Stimulated activated CD4-positive, alpha-beta T cell treated with anti-CD3 and anti-CD28 coated beads, Interleukin-4, amount 100 ng/mL, for 24 hours (primary cell): Measurements from ENCODE around the gene CYP46A1.

Source experiments
- DNase-seq: peaks from one replicate; pipeline ENCODE4 v3.0.0-alpha.2; 2020

CYP46A1 gene

DNA sequence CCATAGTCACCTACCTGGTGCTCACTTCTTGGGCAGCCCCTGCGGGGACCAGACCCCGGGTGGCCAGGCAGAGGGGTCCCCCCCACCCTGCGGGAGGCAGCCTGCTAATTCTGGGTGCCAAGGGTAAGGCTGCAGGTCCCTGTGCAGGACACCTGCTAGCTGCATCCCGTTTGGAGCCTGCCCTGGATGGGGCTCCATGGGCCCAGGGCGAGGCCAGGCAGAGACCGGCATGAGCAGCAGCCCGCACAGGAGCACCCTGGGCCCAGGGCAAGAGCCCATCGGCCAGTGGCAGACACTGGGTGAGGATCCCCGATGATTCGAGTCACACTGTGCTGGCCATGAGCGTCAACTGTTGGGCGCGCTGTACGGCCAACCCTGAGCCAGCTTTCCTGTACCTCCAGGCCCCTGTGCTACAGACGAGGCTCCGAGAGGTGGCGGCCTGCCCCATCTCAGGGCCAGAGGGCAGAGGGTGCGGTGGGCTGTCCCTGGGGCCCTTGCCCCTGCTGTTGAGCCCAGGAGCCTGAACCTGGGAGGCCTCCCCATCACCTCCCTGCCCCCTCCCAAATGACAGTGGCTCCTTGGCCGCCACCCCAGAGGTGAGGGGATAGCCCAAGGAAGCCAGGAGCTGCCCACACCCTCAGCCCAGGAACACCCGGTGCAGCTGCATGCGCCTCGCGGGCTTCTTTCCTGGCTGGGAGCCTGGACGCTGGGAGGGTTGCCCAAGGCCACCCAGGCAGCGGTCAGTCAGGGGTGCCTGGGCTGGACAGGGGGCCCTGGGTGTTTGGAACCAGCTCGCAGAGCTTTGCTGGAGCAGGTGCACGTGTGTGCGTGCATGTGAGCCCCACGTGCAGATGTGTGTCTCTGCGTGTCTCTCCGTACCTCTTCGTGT lies 47.7 kb downstream of the CYP46A1 start:
- DNase-seq: no peak

DNA sequence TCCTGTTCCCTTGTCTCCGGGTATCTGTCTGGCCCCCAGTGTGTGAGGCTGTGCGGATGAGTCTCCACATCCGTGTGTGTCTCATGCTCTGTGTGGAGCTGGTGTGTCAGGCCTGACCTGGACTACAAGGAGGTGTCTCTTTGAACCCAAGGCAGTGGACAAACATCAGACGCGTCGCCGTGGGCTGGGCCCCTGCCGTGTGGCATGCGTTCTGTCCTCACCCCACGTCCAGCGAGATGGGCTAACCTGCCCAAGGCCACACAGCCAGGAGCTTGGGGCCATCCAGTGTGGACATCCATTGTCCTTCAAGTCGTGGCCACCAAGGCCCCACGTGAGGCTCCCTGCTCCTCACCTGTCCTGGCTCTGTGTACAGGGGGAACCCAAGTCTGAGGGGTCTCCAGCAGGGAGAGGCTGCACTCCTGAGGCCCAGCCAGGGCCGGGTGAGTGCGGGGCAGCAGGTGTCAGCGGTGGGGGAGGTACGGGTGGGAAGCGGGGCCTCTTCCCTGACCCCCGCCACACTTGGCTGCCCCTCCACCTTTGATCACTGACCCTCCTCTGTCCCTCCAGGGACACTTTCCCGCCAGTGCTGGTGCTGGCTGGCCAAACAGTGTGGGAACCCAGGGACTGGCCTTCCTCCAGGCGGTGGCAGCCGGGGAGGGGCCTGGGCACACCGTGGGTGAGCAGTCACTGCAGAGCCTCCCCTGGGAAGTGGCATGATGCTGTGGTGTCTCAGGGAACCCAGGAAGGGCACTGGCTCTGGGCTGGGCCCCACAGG lies 48.5 kb downstream of the CYP46A1 start:
- DNase-seq: no peak

DNA sequence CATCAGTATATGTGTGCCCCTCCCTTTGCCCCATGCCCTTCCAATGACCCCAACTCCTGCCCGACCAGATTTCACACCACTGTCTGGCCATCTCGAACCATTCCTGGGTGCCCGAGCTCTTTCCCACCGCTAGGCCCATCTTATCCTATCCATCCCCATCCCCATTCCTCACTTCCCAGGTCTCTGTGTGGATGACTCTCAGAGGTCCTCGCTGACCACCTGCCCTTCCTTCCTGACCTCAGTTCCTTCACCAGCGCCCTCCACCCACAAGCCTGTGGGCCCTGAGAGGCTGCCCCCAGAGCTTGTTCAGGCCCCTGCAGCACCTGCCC lies 49.1 kb downstream of the CYP46A1 start:
- no peak for DNase-seq

DNA sequence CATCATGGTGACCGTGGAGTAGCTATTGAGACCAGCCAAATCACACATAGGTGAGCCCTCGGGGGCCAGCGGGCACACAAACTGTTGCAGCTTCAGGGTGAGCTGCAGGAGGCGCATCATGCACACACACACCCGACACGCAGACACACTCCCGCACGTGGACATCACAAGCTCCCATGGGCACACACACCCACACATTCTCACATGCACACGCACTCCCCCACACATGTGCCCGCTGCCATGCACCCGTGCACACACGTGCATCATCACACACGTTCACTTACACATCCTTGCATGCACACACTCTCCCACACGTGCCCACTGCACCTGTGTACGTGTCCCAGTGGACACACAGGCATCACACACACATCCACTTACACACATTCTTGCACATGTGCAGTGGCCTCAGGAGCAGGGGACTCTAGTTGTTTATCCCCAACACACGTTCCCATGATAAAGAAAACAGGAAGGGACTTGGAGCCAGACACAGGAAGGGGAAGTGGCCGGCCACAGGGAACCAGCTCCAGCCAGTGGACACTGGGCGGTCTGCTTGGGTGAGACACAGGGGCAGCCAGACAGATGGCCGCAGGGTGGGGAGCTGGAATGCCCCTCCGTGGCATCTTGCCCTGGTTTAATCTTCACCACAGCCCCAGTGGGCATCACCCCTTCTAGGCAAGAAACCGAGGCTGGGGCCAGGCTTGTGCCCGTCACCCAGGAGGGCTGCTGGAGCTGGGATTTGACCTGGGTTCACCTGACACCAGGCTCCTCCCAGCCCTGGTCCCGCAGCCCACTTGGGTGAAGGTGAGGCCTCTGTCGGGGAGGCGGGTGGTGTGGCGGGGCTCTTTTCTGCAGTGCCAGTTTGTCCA lies 49.7 kb downstream of the CYP46A1 start:
- no peak for DNase-seq

DNA sequence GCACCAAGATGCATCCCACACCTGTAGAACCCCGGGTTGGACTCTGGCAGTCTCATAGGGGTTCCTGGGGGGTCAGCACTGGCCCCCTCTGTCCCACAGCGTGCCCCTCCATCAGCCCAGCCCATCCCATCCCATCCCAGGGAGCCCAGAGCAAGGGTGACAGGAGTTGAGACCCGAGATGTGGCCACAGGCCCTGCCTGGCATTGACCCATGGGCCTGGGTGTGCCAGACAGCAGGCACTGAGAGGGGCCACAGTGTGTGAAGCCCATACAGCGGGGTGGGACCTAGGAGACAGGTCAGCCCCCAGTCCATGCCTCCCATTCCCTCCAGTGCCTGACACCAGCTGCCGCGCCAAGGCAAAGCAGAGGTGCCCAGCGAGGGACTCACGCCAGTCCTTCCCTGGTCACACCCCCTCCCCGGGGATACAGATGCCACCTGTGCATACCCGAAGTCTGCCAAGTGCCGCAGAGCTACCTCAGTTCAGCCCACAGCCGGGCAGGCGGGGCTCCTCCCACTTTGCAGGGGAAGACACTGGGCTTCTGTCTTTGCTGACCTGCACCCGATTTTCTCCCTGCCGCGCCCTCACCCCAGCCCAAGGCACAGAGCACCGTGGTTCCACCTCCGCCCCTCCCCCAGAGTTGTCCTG lies 50.4 kb downstream of the CYP46A1 start:
- DNase-seq: no peak

DNA sequence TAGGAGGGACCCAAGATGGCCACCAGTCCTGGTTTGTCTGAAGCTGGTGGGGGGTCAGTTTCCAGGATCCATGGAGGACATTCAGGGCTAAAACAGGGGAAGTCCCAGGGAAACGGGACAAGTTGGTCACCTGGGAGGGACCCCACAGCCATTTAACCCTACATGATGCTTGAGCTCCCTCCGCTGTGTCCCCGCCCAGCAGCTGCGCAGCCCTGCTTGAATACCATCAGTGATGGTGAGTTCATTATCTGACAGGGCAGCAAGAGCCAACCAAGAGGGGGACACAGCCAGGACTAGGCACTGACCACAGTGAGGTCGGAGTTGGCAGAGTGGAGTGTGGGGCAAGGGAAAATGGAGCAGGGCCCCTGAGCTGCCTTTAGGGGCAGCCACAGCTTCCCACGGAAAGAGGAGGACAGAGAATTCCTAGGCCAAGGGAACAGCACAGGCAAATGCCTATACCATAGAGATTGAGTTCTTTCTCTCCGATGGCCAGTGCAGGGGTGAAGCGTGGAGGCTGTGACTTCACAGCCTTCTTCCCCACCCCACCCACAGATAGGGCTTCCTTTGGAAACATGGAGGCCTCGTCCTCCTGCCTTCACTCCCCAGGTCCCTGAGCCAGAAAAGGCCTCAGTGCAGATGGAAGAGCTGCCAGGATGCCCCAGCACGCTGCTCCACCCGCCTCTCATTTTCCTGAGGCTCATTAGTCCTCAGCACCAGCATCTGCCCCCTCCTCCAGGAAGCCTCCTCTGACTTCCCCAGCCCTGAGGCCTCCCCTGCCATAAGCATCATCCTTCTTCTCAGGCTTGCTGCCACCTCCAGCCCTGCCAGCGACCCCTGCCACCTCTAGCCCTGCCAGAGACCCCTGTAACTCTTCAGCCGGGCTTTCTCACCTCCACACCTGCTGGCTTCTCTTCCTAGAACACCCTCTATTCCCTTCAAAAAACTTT lies 51.4 kb downstream of the CYP46A1 start:
- DNase-seq: no peak

DNA sequence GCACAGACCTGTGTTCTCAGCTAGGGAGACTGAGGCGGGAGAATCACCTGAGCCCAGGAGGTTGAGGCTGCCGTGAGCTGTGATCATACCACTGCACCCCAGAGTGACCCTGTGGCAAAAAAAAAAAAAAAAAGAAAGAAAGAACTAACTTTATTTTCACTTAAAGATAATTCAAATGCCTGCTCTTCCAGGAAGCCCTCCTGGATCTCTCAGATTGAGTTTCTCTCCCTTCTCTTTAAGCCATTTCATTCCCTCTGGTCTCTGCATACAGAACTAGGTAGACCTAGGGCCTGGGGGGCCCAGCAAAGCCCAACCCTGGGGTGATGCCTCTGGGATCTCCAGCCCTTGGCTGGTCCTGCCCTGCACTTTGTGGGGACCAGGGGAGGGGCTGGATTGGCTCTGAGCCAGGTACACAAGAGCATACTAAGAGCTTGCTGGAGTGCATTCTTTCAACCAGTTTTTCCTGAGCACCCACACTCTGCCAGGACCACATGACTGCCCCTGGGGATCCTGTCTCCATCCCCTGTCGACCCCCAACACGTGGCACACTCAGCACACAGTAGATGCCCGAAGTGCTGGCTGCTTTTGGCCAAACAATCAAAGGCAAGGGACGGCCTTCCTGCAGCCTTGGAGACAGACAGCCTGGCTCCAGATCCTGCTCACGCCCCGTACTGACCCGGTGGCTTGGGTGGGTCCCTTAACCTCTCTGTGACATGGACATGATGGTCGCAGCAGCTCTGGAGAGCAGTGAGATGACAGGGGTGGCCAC lies 52.7 kb downstream of the CYP46A1 start:
- DNase-seq: no peak

DNA sequence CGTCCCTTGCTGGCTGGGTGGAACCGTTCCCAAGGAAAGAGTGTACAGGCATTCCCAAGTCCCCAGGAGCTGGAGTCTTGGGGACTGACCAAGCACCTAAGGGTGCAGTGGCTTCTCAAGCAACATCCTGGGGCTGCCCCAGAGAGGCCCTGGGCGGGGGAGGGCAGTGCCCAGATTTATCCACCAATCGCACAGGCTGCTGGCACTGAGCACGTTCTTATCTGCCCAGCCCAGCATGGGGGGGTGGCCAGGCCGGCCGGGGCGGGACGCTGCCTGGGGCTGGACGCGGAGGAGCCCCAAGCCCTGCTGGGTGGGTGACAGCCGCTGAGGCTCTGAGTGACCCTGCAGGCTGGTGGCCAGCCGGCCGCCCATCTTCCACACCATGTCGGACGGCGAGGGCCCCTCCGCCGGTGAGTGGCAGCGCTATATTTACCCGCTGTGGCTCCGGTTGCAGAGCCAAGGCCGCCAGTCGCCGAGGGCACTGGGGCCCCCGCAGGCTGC lies 53.4 kb downstream of the CYP46A1 start:
- no peak for DNase-seq

DNA sequence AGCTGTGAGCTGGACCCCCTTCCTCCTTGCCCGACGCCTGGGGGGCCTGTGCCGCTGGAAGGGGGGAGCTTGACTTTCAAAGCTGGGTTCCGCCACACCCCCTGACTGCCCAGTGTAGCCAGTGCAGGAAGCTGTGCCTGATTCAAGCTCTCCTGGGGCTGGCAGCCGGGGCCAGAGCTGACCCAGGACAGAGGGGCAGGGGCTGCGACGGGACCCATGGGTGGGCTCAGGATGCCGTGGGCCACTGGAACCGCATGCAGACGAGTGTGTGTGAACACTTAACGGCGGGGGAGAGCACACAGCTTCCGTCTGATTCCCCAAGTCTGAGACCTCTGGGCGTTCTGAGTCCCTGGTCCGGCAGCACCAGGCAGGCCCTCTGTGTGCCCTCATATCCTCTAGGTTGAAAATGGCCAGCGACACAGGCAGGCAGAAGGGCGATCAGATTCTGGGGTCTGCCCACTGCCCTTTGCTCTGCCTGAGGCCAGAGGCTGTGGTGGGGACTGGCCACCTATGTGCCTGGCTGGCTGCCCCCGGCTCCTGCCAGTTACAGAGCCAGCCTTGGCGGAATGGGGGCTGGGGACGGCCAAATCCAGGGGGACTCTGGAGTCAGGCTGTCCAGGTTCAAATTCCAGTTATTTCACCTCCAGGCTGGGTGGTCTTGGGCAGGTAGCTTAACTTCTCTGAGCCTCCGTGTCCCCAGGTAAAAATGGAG lies 54.0 kb downstream of the CYP46A1 start:
- no peak for DNase-seq

DNA sequence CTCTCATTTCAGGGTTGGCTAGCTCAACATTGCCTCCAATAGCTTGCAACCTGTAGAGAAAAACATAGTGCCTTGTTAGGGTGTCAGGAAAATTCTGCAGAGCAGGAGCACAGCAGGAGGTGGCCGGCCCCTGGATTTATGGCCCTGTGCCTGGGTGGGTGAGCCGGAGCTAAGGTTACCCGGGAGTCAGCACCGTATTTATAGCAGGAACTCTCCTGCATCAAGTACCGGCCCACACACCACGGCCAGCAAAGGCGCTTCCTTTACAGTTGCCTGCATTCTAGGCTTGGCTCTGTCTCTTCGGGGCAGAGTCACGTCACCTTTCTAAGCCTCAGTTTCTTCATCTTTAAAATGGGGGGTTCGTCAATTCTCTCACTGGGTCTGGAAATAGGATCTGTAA lies 56.3 kb downstream of the CYP46A1 start:
- DNase-seq: no peak

DNA sequence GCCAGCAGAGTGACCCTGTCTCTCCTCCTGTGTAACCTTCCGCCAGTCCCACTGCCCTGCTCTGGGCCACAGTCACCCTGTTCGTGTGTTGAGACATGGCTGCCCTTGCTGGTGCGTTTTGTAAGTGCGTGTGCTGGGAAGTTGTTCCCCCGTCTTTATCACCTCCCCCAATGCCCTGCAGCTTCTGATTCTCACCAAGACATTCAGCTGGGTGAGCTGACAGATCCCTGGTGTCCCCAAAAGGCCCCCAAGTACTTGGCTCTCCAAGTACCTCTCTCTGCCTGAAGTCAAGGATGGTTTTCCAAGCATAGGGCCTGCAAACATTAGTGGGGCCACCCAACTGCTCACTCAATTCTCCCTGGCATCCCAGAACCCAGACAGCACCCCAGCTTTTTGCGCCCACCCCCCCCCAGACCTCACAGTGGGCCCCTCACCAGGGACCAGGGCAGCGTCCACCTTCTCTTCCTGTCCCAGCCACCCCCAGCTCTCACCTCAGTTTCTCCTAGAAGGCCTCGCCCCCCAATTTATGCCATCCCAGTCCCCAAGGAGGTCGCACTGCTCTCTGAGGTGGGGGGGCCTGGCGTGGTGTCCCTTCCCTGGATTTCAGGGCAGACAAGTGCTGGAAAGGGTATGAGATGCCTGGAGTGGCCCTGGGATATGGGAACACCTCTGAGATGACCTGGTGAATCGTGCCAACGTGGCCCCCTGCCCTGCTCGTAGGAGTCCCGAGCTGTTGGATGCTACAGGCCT lies 57.3 kb downstream of the CYP46A1 start:
- no peak for DNase-seq

DNA sequence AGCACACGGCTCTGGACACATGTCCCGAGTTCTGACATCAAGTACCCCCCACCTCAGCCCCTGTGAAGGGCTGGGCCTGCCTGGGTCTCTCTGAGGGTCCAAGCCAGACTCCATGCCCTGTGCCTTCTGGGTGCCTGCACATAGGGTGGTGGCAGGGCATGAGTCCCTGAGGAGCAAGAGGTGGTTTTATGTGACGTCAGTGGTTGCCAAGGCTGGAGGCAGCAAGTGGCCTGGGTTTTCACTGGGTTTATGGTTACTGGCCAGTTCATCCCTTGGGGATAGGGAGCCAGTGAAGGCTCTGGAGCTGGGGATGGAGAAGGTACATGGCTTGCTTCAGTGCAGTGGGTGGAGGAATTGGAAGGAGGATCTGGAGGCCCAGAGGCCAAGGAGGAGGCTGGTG lies 58.0 kb downstream of the CYP46A1 start:
- no peak for DNase-seq

DNA sequence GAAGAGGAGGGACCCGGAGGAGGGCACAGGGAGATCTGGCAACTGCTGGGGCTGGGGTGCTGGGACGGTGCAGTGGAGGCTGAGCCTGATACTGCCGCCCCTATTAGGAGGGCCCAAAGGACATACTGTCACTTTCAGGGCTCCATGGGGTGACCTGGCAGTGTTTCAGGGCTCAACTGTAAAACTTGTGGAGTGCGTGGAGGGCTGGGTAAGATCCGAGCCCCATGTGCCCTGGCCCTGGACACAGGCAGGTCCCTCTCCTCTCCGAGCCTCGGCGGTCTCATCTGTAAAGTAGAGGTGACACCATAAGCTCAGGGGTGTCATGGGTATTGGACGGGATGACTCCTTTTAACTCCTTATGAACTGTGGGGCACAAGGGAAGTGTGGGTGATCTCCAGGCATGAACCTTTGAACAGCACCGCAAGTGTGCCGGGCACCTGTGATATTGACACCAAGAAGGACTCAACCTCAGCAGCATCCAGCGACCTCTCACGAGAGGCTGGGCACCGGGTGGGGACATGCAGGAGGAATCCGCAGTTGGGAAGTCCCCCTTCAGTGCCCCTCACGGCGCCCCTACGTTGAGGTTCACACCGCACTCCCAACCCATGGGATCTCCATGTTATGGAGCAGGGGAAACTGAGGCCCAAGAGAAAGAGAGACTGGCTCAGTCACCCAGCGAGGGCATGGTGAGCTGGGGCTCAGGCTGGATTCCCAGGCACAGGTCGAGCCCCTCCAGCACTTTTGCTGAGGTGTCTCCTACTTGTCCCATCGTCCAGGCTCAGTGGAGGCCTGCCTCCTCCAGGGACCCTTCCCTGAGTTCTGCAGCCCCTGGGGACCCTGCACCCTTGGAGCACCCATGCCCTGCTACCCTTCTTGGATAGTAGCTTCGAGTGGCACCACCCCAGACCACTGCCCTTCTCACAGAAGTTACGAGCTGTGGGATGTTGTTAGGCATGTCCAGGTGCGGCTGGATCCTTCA lies 58.7 kb downstream of the CYP46A1 start:
- DNase-seq: no peak

DNA sequence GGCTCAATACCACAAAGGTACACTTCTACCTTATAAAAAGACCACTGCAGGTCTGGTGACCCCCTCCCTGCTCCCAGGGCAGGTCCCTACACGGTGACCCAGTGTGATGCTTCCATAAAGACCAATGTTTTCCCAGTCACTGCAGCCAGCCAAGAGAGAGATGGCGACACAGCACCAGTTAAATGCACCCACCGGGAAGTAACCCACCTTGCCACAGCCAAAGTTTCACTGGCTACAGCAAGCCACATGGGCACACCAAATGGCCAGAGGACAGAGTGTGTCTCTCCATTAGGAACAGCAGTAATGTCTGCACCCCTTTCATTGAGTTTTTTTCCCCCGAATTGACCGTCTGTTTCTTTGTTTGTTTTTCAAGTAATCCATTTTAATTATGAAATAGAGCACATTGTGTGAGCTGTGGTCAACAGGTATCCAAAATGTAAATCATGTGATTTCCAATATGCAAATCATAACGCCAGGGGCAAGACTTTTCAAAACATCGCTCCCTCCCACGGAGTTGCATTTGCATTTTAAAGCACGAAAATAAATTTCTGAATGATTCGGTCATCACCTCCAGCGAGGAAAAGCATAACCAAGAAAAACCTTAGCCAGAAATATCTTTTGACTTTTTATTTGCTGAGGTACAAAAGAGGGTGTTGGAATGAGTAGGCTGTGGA lies 60.2 kb downstream of the CYP46A1 start:
- no peak for DNase-seq

DNA sequence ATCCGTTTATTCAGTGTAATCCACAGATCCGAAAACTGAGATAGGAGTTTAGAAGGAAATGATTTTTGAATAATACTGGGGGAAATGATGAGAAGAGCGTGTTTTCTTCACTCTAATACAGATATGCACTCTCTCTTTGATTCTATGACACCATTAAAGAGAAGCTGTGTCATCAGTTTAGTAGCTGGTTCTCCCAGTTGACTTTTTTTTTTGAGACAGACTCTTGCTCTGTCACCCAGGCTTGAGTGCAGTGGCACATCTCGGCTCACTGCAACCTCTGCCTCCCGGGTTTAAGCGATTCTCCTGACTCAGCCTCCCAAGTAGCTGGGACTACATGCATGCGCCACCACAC lies 60.8 kb downstream of the CYP46A1 start:
- no peak for DNase-seq

DNA sequence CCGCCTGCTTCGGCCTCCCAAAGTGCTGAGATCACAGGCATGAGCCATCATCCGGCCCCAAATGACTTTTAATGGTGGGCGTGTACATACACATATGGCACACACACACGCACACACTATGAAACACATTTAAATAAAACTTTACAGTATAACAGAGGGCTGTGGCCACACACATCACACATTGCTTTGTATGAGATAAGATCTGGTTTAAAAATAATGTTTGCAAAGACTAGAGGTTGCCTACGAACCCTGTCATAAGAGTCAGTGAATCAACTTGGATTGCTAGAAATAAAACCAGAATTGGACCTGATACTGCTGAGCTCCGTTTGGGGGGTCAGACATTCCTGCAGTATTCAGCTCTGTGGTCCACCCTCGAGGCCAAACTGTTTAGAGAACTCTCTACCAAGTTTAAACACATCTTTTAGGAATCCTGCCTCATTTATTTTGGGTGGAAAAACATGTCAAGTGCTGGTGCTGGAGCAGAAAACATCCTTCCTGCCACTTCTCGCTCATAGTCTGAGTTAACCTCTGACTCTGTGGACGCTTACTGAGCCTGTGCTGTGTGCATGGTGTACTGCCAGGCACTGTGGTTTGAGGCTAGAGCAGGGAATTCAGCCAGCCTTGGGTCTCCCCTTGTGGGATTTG lies 61.3 kb downstream of the CYP46A1 start:
- no peak for DNase-seq

DNA sequence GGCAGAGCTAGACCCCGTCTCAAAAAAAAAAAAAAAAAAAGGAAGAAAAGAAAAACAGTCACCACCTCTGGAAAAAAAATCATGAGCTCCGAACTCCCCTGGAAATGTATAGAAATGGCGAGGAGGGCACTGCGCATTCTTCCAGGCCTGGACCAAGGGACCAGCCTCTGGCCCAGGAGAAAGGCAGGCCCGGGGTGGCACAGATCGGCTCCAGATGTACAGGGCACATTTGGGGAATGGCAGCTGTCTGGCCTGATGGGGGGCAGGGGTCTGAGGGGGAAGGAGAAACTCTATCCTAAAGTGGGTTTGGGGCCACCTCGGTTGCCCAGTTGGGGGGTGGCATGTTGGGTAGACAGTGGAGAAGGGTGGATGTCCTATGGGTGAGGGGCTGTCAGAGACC lies 63.1 kb downstream of the CYP46A1 start:
- no peak for DNase-seq
